CD14-positive monocyte (primary cell): ENCODE data around the gene SPEF2. TPM values are rescaled to one million over a fixed set of nuclear protein-coding genes. Genes with fewer than 3 reads are reported as not detected.

Source experiments
- DNase-seq, 3 donors: peaks; one replicate each; pipeline ENCODE4 v3.0.0-alpha.2; 2011 to 2022
- H2AFZ ChIP-seq: 2 replicates; pipeline ENCODE4 v1.6.0; 2012; ENCODE audit warnings: mild to moderate bottlenecking, low read depth, low read length, inconsistent platforms; ENCODE audit not compliant: insufficient read depth, poor library complexity, severe bottlenecking
- H3K27ac ChIP-seq, 2 donors: 1 replicate in 1 of 2; 2 replicates in 1 of 2; pipeline ENCODE4 v1.5.1; 2012 to 2013; ENCODE audit warnings: low read length in 2 of 2, control low read depth in 1 of 2, inconsistent platforms in 1 of 2, low read depth in 1 of 2, mild to moderate bottlenecking in 1 of 2
- H3K27me3 ChIP-seq, 2 donors: one replicate each; pipeline versions ENCODE4 v1.6.0 to v1.6.1; 2011 to 2013; ENCODE audit warnings: low read length in 2 of 2; ENCODE audit not compliant: control insufficient read depth in 2 of 2, insufficient read depth in 2 of 2
- H3K36me3 ChIP-seq, 2 donors: replicated peaks in 1 of 2; 1 replicate in 1 of 2; 2 replicates in 1 of 2; pipeline versions ENCODE4 v1.5.1 to v1.6.1; 2012 to 2013; ENCODE audit warnings: low read length in 2 of 2, control low read depth in 1 of 2, inconsistent platforms in 1 of 2, mild to moderate bottlenecking in 1 of 2; ENCODE audit not compliant: insufficient read depth in 2 of 2, control insufficient read depth in 1 of 2
- H3K4me1 ChIP-seq, 2 donors: 1 replicate in 1 of 2; 2 replicates in 1 of 2; pipeline versions ENCODE4 v1.5.1 to v1.6.1; 2012 to 2013; ENCODE audit warnings: low read length in 2 of 2, control low read depth in 1 of 2, inconsistent platforms in 1 of 2, mild to moderate bottlenecking in 1 of 2, moderate library complexity in 1 of 2; ENCODE audit not compliant: insufficient read depth in 2 of 2, control insufficient read depth in 1 of 2
- H3K4me2 ChIP-seq: replicated peaks from 2 replicates; pipeline ENCODE3; 2012; ENCODE audit warnings: low read length, moderate library complexity, mild to moderate bottlenecking; ENCODE audit not compliant: poor library complexity, severe bottlenecking; ENCODE audit errors: extremely low read depth
- H3K4me3 ChIP-seq, 3 experiments: fragments of 200-600 bp in 1 of 3; sonication (generic) in 1 of 3; replicated peaks in 1 of 3; 1 replicate in 2 of 3; 2 replicates in 1 of 3; pipeline ENCODE4 v1.5.1; 2011 to 2013; ENCODE audit warnings: low read length in 3 of 3, mild to moderate bottlenecking in 3 of 3, control low read depth in 2 of 3, low read depth in 2 of 3, inconsistent platforms in 1 of 3, moderate library complexity in 1 of 3
- H3K79me2 ChIP-seq: 2 replicates; pipeline ENCODE4 v1.6.0; 2012; ENCODE audit warnings: mild to moderate bottlenecking, control low read depth, inconsistent platforms, low read length, moderate library complexity; ENCODE audit not compliant: insufficient read depth
- H3K9ac ChIP-seq: 2 replicates; pipeline ENCODE4 v1.6.0; 2017; ENCODE audit warnings: low read length, mild to moderate bottlenecking; ENCODE audit not compliant: insufficient read depth, poor library complexity, severe bottlenecking
- H3K9me3 ChIP-seq, 2 donors: replicated peaks in 1 of 2; 1 replicate in 1 of 2; 2 replicates in 1 of 2; pipeline versions ENCODE4 v1.5.1 to v1.6.1; 2012 to 2013; ENCODE audit warnings: low read length in 2 of 2, control low read depth in 1 of 2; ENCODE audit not compliant: control insufficient read depth in 1 of 2, insufficient read depth in 1 of 2
- H4K20me1 ChIP-seq: 2 replicates; pipeline ENCODE4 v1.6.0; 2012; ENCODE audit warnings: mild to moderate bottlenecking, low read length, control low read depth, moderate library complexity; ENCODE audit not compliant: insufficient read depth
- H3K27ac Mint-ChIP-seq, 7 donors: one replicate each; pipeline ENCODE4 v1.8.0; 2020; ENCODE audit warnings: mild to moderate bottlenecking in 7 of 7, mixed read lengths in 7 of 7, moderate library complexity in 6 of 7, inconsistent platforms in 2 of 7
- H3K27me3 Mint-ChIP-seq, 3 donors: one replicate each; pipeline ENCODE4 v1.8.0; 2021 to 2022; ENCODE audit warnings: low read depth in 3 of 3, mild to moderate bottlenecking in 3 of 3, mixed read lengths in 3 of 3, moderate library complexity in 3 of 3, inconsistent platforms in 1 of 3
- H3K36me3 Mint-ChIP-seq, 2 donors: one replicate each; pipeline ENCODE4 v1.8.0; 2020; ENCODE audit warnings: mixed read lengths in 2 of 2, inconsistent platforms in 1 of 2, mild to moderate bottlenecking in 1 of 2
- H3K4me1 Mint-ChIP-seq: one replicate; pipeline ENCODE4 v1.8.0; 2020; ENCODE audit warnings: mild to moderate bottlenecking, mixed read lengths
- H3K4me3 Mint-ChIP-seq, 2 donors: one replicate each; pipeline ENCODE4 v1.8.0; 2020; ENCODE audit warnings: mild to moderate bottlenecking in 2 of 2, mixed read lengths in 2 of 2, moderate library complexity in 1 of 2
- H3K9me3 Mint-ChIP-seq, 7 donors: one replicate each; pipeline ENCODE4 v1.8.0; 2020 to 2022; ENCODE audit warnings: mixed read lengths in 7 of 7, mild to moderate bottlenecking in 6 of 7, moderate library complexity in 6 of 7, inconsistent platforms in 2 of 7
- WGBS: methylation state at CpG from one replicate; pipeline ENCODE4 v1.1.5; 2013; ENCODE audit warnings: missing lambda C conversion rate; ENCODE audit not compliant: insufficient coverage; 5-methylcytosine and 5-hydroxymethylcytosine counted together
- intact Hi-C, 2 donors: fragments of 100-400 bp; cut with micrococcal nuclease; formaldehyde crosslinking; loops; one replicate each; pipeline versions ENCODE4 v1.15.0 to v1.15.1; 2023
- polyA plus RNA-seq, 3 donors: library from polyadenylated mRNA; depleted of rRNA in 1 of 3; unstranded in 2 of 3; stranded (reverse) in 1 of 3; fragments of 300-500 nt in 2 of 3; fragments of >200 nt in 1 of 3; fragmentation: Illumina TruSeq in 2 of 3; gene quantifications; 1 replicate in 2 of 3; 2 replicates in 1 of 3; pipeline ENCODE4 v1.2.3, GENCODE V29; 2012 to 2021
- TF ChIP-seq, protein P1 (sequence below): fragments of 200-600 bp; IDR thresholded peaks from one replicate; pipeline ENCODE4 v1.8.0; 2022; ENCODE audit warnings: antibody characterized with exemption, mild to moderate bottlenecking

Gene SPEF2
- polyA plus RNA-seq, 3 donors = 0.46 to 0.96 (median 0.48) TPM

DNA sequence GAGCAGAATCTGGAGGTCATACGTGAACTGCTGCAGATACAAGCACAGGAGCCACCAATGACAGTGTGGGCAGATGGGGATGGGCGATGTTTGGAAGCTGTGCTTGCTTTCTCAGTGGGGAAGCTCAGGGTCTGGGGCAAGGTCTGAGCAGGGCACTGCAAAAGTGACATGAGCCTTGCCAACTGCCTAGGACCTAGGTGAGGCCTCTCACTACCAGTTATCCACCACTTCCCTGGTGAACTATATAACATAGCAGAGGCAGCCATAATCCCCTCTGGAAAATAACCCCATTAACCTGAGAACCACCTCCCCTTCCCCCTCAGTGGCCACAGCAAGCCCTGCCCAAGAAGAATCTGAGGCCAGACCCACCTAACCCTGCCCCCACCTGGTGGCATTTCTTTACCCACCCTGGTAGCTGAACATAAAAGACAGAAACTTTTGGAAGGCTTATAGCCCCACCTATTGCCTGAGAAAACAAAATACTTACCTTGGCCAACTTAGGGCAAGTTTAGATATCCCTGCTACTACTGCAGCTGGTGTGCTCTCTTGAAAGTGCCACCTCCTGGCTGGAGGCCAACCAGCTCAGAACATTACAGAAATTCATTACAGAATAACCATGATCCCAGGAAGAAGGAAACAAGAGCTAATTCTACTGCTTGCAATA, 18.8 kb upstream of the SPEF2 start:
- H3K36me3 ChIP-seq = no peaks in the 10 kb centered on the region
- H3K4me1 ChIP-seq = no peaks in the 10 kb centered on the region
- H3K27ac Mint-ChIP-seq = no peak overlapping the region
- peak in 1 of 3 donors; percentile 9 for DNase-seq
- H2AFZ ChIP-seq = peak overlapping the region; percentile 21
- H3K9me3 Mint-ChIP-seq = peaks cover 18 to 36% (median 22%) of the 10 kb centered on the region in 7 donors
- H4K20me1 ChIP-seq = no peaks in the 10 kb centered on the region
- H3K9me3 ChIP-seq = peaks cover 6 to 9% of the 10 kb centered on the region in 2 donors
- no peak overlapping the region for H3K27ac ChIP-seq
- no peaks in the 10 kb centered on the region for H3K27me3 ChIP-seq
- no peak overlapping the region for H3K4me3 Mint-ChIP-seq
- 100% methylated on average over 1 of the region's 2 CpGs for WGBS
- intact Hi-C loops = no loop called here
- no peak overlapping the region for H3K9ac ChIP-seq
- no peak overlapping the region for H3K4me3 ChIP-seq
- TF ChIP-seq, protein P1, sequence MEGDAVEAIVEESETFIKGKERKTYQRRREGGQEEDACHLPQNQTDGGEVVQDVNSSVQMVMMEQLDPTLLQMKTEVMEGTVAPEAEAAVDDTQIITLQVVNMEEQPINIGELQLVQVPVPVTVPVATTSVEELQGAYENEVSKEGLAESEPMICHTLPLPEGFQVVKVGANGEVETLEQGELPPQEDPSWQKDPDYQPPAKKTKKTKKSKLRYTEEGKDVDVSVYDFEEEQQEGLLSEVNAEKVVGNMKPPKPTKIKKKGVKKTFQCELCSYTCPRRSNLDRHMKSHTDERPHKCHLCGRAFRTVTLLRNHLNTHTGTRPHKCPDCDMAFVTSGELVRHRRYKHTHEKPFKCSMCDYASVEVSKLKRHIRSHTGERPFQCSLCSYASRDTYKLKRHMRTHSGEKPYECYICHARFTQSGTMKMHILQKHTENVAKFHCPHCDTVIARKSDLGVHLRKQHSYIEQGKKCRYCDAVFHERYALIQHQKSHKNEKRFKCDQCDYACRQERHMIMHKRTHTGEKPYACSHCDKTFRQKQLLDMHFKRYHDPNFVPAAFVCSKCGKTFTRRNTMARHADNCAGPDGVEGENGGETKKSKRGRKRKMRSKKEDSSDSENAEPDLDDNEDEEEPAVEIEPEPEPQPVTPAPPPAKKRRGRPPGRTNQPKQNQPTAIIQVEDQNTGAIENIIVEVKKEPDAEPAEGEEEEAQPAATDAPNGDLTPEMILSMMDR = peak; percentile 42
- H3K79me2 ChIP-seq = no peaks in the 10 kb centered on the region
- peaks cover 0 to 3% (median 0%) of the 10 kb centered on the region in 3 donors for H3K27me3 Mint-ChIP-seq
- H3K4me2 ChIP-seq = no peak overlapping the region
- peaks cover 3 to 6% of the 10 kb centered on the region in 2 donors for H3K36me3 Mint-ChIP-seq
- H3K4me1 Mint-ChIP-seq = peaks cover 15% of the 10 kb centered on the region

DNA sequence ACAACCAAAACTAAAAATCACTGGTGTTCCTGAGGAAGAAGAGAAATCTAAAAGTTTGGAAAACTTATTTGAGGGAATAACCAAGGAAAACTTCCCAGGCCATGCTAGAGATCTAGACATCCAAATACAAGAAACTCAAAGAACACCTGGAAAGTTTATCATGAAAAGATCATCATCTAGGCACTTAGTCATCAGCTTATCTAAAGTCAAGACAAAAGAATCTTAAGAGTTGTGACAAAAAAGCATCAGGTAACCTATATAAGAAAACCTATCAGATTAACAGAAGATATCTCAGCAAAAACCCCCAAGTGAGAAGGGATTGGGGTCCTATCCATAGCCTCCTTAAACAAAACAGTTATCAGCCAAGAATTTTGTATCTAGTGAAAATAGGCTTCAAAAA, 17.1 kb upstream of the SPEF2 start:
- Mint-ChIP-seq H3K36me3 (peaks cover 3 to 6% of the 10 kb centered on the region in 2 donors), H3K4me3 (no peak overlapping the region), H3K4me1 (peaks cover 15% of the 10 kb centered on the region), H3K27me3 (peaks cover 0 to 3% (median 0%) of the 10 kb centered on the region in 3 donors), H3K27ac (no peak overlapping the region), H3K9me3 (peaks cover 19 to 40% (median 25%) of the 10 kb centered on the region in 7 donors)
- Histone ChIP-seq H3K79me2 (no peaks in the 10 kb centered on the region), H2AFZ (no peak overlapping the region), H3K4me2 (no peak overlapping the region), H4K20me1 (no peaks in the 10 kb centered on the region), H3K9me3 (peaks cover 9 to 11% of the 10 kb centered on the region in 2 donors), H3K36me3 (no peaks in the 10 kb centered on the region), H3K4me1 (no peaks in the 10 kb centered on the region), H3K27me3 (no peaks in the 10 kb centered on the region), H3K9ac (no peak overlapping the region), H3K4me3 (no peak overlapping the region), H3K27ac (no peak overlapping the region)
- no peak for DNase-seq
- intact Hi-C loops = no loop called here
- TF ChIP-seq, protein P1 = no peak
